ENCODE measurements around the gene WDR33.

Gene WDR33

DNA sequence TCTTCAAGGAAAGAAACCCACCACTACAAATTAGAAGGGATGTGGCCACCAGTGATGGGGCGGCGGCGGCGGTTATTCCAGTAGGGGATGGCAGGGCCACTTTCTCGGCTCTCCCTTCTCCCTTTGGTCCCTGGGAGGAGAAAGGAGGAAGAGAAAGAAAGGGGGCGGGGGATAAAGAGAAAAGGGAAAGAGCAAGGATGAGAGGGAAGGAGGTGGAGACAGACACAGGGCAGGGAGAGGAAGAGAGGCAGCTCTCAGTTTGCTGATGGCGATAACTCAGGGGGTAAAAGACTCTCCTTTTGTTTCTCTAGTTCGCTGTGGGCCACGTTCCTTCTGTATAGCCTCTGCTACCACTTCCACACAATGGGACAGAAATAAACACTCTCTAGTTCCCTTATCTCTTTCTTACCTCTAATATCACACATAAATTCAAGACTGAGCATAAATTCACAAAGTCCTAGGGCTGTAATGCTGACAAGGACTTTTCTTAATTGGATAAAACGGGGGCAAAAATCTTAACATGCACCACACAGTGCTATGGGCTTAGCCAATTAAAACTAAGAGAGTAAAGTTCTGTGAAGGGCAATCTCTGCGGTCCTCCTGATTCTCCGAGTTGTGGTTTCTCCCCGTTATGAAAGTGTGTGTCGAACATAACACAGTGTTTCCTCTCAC lies 95.1 kb downstream of the WDR33 start:
- no peak for DNase-seq

DNA sequence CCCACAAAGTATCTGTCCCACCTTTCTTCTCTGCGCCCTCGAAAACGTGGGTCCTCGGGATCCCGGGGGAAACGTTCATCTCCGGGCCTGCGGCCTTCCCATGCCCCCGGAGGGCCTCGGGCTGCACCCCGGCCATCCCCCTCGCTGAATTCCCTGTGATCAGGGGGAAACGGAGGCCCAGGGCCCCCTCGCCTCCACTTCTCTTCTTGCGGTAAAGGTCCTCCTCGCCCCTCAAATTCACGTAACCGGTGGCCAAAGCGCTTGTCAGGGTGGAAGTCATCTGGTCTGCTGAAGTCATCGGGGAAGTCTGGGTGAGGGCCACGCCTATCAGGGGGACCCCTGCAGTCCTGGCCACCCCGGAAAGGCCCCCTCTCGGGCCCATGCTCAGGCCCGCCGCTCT lies 97.4 kb downstream of the WDR33 start:
- DNase-seq, result no peak

DNA sequence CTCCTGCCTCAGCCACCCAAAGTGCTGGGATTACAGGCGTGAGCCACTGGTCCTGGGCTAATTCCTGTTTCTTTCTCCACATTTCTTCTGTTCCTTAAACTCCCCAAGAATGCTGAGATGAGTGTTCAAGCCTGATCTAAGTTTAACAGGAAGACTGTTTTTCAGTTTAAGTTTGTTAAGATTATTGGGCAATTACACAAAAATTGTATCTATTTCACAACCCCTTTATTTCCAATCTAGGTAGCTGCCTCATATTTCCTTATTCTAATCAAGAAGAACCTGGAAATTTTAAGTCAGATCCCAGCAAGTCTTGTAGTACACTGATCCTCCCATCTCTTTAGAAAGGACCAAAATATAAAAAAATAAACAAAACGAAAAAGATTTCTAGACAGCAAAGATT lies 98.0 kb downstream of the WDR33 start:
- DNase-seq, result no peak

DNA sequence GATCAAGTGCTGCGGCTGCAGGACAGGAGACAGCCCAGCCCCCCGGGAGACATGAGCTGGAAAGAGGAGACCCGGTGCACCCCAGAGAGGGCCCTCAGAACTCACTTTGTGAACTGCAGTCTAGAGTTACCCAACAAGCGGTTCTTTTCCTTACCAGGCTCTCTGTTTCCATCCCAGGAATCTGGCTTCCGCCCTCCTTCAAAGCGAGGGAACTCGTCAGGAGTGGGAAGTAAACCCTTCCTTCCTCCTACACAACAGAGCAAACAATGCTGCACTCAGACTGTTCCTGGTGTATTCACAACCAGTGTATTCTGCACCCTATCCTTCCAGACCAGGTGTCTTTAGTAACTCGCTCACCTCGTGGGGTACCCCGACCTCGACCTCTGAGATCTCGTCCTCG lies 101.6 kb downstream of the WDR33 start:
- no peak for DNase-seq

DNA sequence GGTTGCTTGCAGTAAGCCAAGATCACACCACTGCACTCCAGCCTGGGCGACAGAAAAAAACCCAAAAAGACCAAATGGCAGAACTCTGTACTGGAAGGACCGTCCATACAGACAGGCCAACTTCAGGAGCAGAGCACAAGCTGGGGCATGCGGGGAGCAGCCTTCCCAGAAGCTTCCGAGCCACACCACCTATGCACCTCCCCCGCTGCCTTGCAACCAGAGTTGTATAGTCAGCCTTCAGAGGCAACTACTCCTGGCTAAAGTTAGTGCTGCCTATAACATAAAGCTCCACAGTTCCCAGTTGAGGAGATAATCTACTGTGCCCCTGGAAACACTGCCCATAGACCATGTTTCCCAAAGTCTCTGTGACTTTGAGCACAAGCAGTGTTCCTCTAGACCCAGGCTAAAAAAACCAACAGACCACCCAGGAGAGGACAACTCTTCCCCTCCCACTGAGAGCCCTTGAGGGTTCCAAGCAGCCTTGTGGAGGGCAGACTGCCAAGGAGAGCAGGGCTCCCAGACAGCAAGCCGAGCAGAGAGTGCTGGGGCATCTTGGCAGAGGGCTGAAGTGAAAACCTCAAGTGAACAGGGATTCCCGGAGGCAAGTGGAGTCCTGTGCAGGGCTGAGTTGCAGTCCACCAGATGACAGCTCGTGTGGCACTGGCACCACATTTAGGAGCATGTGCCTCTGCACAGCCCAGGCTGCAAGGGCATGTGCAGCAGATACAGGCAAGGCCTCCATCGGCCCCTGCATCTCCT lies 102.9 kb downstream of the WDR33 start:
- no peak for DNase-seq

DNA sequence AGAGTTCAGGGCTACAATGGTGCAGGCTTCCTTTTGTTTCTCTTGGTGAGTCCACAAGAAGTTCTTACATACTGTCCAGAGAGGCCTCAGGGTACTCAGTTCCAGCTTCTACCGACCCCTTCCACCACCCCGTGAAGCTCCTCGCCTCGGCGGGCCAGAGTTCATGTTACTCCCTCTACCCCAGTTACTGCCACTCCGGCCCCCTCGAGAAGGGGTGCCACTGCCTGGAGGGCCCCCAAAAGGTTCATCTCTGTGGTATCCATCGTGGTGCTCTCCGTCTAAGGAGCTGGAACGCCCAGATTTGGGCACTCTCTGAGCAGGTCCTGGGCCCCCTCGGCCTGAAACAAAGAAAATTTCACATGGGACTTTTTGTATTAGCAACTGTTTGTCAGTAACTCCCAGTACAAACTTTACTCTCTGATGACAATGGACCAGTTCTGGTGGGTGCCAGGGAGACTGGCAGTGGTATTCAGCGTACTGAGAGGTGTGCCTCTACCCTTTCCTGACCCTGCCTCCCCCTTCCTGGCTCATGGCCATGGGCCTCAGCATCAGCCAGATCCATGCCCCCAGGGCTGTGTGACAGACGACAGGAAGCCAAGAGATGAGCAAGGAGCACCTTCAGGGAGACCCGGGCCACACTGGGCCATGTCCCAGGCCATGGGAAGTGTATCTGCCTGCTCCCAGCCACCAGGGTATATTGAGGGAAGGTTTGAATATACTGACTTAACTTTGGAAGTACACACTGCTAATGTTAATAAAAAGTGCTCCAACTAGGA lies 104.6 kb downstream of the WDR33 start:
- no peak for DNase-seq

DNA sequence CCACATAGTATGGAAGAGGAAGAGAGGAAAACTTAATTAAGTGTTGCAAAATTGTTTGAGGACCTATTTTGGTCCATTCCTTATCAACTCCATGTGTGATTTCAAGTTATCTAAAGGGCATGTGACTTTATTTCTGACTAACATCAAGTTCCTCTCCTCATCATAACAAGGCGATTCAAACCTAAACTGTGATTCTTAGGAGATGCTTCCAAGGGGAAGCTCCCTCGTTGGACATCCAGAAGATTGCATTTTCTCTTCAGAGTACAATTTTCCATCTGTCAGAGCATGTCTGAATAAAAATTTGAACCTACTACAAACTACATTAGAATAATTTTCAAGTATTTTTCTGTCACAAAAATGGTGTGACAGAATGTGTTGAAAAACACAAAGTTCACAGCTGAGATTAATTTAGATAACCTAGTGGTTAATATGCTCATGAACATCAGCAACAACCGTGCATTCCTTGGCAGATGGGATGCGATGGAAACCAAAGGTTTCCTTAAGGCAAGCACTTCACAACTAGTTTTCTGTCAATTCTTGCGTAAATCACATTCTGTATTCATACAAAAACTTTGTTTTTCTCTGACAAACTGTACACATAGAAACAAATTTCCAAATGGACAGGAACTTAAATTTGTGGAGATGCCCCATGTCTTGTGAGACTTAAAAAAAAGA lies 105.4 kb downstream of the WDR33 start:
- DNase-seq, result no peak

DNA sequence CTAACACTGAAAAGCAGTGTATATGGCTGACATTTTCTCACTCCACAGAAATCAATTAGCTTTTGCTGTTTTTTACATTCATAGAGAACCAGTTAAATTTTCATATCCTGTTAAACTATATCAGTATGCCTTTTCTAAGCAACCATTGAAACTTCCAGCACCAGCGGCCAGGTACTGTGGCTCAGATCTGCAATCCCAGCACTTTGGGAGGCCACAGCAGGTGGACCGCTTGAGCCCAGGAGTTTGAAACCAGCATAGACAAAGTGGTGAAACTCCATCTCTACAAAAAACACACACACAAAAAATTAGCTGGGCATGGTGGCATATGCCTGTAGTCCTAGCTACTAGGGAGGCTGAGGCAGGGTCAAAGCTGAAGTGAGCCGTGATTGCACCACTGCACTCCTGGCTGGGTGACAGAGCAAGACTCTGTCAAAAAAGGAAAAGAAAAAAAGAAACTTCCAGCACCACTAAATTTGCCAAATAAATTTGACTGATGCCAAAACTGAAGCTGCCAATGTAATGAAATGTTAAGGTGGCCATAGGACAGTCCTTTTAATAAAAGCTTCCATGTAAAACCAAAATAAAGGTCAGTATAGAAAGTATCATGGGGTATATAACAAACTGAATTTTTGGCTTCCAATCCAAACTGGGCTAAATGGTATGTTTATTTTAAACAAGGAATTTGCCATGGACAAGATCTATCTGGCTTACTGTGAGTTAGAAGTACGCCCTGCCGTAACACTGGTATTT lies 106.2 kb downstream of the WDR33 start:
- peak; percentile 58 for DNase-seq

DNA sequence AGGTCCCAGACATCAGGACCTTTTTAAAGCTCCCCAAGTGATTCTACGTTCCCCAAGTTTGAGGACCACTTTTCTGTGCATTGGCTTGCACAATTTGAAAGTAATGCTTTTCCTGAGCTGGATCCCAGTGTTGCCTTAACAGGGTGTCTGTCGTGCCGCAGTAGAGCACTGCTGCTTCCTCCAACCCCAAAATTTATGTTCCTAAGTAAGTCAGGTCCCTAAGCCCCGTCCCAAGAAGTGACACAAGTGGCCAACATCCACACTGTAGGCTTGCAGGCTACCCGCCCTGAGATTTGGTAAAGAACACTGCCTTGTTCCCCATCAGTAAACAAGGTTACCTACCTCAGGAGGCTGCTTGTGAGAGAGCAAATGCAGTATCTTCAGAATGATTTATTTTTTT lies 107.7 kb downstream of the WDR33 start:
- DNase-seq, result no peak

DNA sequence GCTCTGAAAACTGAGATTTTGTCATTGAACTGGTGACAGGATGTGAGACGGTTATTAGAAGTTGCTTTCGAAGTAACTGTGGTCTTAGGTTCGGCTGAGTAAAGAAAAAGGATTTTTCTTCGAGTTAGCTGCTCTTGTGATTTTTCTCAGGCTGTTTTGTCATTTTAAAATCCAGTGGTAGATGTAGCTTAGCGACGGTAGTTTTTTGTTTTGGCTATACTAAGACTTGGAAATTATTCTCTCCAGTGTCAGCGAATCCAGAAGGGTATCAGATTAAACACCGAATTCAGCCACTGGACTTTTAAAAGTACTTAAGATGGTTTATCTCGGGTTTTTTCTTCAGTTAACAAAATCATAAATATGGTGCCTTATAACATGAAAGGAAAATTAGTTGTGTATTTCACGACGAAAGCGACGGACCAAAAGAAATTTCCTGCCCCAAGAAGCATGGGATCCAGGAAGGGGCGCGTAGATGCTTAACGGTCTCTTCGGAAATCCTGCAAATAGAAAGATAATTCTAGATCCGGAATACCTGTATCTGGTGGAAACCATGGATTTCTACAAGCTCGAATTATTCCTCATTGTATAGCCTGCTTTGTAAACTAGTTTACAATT lies 108.5 kb downstream of the WDR33 start:
- no peak for DNase-seq

DNA sequence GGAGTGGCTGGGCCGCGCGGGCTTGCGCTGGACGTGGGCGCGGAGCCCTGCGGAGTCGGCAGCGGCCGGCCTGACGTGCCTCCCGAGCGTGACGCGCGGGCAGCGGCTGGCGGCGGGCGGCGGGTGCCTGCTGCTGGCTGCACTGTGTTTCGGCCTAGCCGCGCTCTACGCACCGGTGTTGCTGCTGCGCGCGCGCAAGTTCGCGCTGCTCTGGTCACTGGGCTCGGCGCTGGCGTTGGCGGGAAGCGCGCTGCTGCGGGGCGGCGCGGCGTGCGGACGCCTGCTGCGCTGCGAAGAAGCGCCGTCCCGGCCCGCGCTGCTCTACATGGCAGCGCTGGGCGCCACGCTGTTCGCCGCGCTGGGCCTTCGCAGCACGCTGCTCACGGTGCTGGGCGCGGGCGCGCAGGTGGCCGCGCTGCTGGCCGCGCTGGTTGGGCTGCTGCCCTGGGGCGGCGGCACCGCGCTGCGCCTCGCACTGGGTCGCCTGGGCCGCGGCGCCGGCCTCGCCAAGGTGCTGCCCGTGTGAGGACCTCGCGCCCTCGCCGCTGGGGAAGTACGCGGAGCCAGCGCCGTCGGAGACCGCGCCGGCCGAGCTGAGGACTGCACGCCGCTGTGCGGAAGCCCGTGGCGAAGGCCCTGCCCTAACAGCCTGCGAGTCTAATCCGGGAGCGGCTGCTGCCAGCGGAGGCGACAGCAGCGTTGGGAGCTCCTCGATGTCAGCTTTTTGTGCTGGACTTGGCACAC lies 109.1 kb downstream of the WDR33 start:
- DNase-seq, result peak; percentile 90

DNA sequence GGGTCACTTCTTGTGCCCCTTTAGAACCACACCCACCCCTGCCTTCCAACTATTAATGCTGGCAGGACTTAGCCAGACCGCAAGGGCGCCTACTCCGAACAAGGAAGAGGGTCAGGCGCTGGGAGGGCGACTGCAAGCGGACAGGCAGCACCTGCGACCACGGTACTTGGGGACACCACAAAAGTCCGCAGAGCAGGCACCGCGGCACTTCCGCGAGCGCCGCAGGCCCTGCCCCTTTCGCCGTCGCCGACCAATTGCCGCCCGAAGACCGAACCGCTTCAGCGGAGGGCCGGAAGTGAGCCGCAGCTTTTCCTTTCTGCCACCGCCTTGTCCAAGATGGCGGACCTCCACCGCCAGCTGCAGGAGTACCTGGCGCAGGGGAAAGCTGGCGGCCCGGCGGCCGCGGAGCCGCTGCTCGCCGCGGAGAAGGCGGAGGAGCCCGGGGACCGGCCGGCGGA lies 109.7 kb downstream of the WDR33 start, which contains the start of gene SFT2D3:
SFT2D3 (plus strand) TSS at position 305 of the 458 bp plus-strand sequence; CDS start at position 337, 32 bp downstream.
- peak; percentile 92 for DNase-seq

DNA sequence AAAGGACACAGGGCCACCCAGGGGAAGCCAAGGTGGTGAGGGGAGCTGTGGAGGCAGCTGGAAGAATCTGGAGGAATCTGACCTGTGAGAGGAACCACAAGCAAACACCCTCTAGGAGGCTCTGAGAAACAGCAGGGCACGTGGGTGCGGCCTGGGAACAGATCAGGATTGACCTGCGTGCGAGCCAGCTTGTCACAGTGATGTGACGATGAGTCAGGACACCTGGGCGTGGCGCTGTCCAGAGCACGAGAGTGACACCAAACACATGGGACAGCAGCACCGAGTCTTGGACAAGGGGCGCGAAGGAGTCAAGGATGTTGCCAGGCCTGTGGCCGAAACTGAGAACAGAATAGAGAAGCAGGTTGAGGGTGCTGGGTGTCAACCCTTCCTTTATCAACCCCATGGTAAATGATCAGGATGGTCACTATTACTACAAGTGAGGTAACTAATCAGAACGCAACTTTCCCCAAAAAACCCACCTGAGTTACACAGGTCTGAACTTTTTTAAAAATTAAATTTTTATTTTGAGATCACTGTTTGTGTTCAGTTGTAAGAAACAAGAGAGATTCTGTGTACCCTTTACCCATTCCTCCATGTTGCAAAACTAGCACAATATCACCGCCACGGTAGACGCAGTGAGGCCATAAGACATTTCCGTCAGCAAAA lies 110.3 kb downstream of the WDR33 start:
- DNase-seq, result peak; percentile 97

DNA sequence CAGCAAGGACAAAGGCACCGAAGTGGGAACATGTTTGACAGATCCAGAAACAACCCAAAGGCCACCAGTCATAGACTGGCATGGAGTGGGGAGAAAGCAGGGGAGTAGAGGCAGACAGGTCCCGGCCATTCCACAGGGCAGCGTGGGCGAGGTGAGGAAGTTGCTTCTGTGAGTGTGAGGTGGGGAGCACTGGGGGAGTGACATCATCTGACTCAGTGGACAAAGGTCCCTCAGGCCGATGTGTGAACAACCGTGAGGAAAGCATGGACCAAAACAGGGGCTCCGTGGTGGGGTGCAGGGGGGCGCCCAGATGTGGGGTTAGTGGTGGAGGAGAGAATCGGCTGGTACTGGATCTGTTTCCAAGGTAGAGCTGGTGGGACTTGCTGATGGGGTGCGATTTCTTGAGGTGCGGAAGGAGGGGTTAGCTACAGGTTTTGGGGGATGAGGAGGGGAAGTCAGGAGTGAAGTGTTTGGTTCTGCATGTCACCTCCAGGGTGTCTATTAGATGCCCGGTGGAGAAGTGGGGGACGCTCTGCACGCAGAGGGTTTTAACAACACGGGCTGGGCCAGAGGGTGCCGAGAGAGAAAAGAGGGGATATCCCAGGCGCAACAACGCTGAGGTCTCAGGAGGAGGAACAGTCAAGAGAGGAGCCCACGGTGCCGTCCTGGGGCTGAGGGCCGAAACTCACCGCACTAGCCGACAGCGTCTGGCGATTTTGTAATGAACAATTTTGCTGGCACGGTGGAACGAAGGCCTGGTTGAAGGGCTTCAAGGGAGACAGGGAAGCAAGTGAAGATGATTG lies 112.2 kb downstream of the WDR33 start:
- DNase-seq, result no peak

DNA sequence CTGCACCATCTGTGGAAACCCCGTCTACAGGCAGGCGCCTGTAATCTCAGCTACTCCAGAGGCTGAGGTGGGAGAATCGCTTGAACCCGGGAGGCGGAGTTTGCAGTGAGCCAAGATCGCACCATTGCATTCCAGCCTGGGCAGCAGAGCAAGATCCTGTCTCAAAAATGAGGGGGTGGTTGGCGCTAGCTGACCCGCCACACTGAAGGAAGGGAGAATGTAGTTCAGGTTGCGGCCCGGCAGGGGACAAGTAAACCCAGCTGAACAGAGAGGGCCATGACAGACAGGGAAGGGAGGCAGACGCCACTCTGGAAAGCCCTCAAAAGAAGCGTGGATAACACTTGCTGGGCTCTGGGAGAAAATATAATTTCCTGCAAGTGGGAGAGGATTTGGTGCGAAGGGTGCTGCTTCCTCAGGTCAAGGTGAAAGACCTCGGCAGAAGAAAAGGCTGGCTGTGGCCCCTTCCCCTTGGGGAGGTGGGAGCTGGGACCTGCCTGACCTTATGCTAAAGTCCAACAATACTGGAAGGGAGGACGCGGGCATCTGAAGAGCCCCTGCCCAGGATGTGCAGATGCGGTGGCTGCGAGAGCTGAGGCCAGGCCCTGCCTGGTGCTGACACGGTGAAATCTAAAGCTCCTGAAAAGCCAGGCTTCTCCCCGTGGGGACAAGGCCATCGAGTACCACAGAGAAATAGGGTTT lies 113.3 kb downstream of the WDR33 start:
- no peak for DNase-seq

DNA sequence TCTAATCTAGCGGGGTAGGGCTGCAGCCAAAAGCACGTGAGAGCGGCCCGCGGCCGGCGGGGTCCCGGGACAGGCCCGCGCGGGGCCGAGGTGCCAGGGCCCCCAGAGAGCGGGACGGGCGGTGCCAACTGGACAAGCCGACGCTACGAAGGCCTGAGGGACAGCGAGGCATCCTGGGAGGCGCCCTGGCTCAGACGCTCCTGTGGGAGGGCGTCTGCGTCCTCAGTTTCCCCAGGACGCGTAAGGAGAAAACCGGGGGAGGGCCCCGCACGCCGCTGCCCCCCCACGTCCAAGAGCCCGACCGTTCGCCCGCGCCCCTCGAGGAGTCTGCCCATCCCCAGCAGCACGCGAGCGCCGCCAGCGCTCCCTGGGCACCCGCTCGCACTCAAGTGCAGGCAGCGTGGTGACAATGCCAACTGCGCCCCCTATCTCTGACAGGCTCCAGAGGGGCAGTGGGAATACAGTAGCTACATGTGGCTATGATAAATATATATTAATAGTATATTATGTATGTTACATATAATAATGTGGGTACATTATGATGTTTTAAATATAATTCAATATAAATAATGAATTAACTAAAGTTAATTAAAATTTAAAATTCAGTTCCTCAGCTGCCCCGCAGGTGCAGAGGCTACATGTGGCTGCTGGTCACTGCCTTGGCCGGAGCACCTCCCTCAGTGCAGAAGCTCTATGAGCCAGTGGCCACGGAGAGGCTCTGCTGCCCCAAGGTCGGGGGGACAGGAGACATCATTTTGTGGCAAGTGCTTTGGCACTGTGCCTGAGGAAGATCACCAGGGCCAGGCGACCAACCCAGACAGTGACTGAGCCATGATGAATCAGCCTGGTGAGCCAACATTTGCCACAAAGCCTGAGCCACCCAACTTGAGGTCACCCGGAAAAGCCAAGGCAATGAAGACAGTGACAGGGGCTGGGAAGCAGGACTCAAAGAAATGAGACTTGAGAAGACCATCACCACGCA lies 115.2 kb downstream of the WDR33 start:
- peak; percentile 82 for DNase-seq

DNA sequence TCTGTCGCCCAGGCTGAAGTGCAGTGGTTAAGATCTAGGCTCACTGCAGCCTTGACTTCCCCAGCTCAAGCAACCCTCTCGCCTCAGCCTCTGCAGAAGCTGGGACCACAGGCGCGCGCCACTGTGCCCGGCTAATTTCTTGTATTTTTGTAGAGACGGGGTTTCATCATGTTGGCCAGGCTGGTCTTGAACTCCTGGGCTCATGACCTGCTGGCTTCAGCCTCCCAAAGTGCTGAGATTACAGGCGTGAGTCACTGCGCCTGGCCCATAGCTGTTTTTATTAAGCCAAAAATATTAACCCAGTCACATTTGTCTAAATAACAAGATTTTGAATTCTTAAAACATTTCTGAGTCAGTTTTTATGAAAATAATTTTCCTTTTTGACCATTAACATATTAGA lies 116.0 kb downstream of the WDR33 start:
- DNase-seq, result no peak

DNA sequence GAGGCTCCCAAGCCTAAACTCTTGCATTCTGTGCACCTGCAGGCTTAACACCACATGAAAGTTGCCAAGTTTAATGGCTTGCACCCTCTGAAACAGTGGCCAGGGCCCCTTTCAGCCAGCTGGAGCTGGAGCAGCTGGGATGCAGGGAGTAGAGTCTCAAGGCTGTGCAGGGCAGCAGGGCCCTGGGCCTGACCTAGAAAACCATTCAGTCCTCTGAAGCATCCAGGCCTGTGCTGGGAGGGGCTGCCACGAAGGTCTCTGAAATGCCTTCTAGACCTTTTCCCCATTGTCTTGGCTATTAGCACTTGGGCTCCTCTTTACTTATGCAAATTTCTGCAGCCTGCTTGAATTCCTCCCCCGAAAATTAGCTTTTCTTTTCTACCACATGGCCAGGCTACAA lies 120.3 kb downstream of the WDR33 start:
- no peak for DNase-seq
